Loucy (cell line): Measurements from ENCODE around the gene SYNE1.
"Not testable (repeated sequence)": the region's sequence is repeated elsewhere in the genome, so short reads cannot be mapped to it uniquely, and the experiment has no call there.

Source experiments
- CTCF ChIP-seq: fragments of 200-600 bp; sonication (generic); conservative IDR thresholded peaks from 2 replicates; pipeline ENCODE4 v1.5.1; 2014; ENCODE audit warnings: mild to moderate bottlenecking, antibody characterized with exemption, low read length
- EZH2phosphoT487 ChIP-seq: fragments of 200-600 bp; IDR thresholded peaks from 2 replicates; pipeline ENCODE4 v1.6.1; 2018; ENCODE audit warnings: antibody characterized with exemption, mild to moderate bottlenecking, moderate library complexity, borderline replicate concordance

GRCh38 chr6:152614776-152615175 is 22.4 kb downstream of the SYNE1 start:
- TF ChIP-seq CTCF, EZH2phosphoT487: not testable (repeated sequence)
